NCI-H345 treated with DMSO at 0.1 percent for 48 hours (cell line): Measurements from ENCODE around the gene STXBP5.
"Not testable (repeated sequence)": the region's sequence is repeated elsewhere in the genome, so short reads cannot be mapped to it uniquely, and the experiment has no call there.

ENCODE experiments used
- DNase-seq: peaks from one replicate; lab custom pipeline; 2025; ENCODE audit not compliant: unreplicated experiment; lab: John Stamatoyannopoulos, UW

STXBP5 gene

DNA sequence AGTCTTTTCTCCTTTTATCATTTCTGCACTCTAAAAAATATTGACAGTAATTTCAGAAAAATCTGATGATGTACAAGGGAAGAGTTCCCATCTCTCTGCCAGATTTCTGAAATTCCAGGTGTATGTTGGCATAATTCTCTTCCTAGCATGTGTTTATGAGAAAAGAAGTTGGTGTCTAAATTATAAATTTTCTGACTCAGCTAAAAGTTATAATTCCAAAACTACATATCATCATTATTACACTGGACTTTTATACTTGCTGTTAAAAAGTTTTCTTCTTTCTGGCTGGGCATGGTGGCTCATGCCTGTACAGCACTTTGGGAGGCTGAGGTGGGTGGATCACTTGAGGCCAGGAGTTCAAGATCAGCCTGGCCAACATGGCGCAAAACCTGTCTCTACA lies 168.6 kb downstream of the STXBP5 start:
- DNase-seq: no peak

GRCh38 chr6:147378819-147379218 lies 174.6 kb downstream of the STXBP5 start:
- DNase-seq: no peak

- DNase-seq: not testable (repeated sequence)
Measured at GRCh38 chr6:147380841-147381240, 176.6 kb downstream of the STXBP5 start.

GRCh38 chr6:147381712-147382111 lies 177.5 kb downstream of the STXBP5 start:
- DNase-seq: no peak

GRCh38 chr6:147382945-147383554 lies 178.8 kb downstream of the STXBP5 start:
- no peak for DNase-seq

GRCh38 chr6:147384029-147384428 lies 179.8 kb downstream of the STXBP5 start:
- DNase-seq: no peak

DNA sequence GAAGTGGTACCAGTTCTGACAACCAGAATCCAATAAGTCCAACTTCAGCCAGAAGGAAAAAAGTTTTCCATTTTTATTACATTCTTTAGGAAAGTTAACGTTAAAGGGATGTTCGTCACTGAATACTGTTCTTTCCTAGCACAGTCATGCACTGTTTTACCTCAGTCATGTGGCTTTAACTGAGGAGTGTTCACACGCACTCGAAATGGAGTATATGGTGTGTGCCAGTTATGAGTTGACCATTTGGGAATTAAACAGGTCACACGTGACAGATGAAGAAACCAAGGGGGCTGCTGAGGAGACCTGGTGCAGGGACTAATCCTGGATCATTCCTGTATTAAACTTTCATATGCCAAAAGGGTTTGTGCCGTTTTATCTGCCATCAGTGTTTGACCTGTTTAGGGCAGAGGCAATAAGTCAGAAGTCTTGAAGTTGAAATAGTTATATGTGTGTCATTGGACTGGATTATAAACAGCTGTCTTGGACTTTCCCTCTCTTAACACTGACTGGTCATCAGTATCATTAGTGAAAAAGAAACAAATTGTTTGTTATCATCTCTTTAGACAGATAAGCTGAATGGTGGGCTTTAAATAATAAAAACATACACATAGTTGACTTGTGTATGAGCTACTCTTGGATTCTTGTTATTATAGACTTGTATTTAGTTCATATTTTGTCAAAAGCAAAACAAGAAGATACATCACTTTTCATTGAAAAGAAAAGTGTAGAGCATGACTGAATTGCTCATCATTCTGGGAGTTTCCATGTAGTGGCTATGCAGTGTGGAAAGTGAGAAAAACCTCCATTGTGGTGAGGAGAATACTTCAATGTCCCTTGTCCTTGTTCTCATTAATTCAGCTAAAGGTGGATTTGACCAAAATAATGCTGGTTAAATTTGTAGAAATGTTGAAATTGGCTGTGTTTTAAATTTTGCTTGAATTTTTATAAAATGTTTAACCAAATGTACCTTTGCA lies 180.8 kb downstream of the STXBP5 start:
- no peak for DNase-seq

DNA sequence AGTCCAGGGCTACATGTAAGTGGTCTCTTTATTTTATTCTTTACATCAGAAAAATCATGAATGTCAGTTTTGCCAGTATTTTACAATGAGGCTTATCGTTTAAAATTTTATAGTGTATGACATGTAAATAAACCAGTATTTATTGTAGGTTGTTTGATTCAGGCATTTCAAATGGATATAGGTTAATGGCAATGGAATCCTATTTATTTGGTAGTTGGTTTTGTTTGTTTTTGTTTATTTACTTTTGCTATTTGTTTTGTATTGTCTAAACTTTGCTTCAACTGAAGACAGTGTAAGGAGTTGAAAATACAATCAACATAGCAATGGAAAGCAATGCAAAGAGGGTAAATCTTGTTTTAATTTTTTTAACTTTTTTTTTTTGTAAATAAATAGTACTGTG lies 185.2 kb downstream of the STXBP5 start:
- no peak for DNase-seq

DNA sequence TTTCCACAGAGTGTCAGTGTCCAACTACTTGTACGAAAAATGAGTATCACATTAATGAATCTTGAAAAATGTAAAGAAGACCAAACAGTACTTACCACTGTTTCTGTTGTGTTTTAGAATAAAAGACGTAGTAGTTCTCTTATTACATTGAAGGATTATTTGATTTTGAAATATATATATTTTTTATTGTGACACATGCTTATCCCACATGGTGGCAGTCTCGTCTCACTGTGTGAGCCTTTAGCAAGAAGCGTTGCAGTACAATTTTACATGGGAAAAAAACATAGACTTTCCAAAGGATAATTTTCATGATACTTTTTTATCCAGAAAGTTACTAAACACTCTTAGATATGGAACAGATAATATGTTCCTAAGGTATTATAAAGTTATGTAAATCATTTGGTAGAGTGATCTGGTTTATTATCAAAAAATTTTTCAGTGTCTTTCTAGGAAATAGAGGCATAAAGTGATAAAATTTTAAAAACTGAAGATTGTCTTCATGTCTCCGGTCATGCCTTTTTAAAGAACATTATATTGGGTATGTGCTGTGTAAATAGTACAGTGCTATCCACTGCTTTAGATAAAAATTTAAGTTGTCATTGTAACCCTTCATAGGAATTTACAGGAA lies 186.8 kb downstream of the STXBP5 start:
- no peak for DNase-seq

GRCh38 chr6:147392917-147393625 lies 188.9 kb downstream of the STXBP5 start:
- no peak for DNase-seq

- DNase-seq: no peak
Measured at GRCh38 chr6:147395158-147395557, 190.9 kb downstream of the STXBP5 start.

- no peak for DNase-seq
Measured at GRCh38 chr6:147397306-147397705, 193.1 kb downstream of the STXBP5 start.

DNA sequence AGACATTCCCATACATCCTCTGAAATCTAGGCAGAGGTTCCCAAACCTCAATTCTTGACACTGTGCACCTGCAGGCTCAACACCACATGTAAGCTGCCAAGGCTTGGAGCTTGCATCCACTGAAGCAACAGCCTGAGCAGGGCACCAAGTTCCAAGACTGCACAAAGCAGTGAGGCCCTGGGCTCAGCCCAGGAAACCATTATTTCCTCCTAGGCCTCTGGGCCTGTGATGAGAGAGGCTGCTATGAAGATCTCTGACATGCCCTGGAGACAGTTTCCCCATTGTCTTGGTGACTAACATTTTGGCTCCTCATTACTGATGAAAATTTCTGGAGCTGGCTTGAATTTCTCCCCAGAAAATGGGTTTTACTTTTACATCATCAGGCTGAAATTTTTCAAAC lies 196.8 kb downstream of the STXBP5 start:
- no peak for DNase-seq

- DNase-seq: no peak
Measured at GRCh38 chr6:147401779-147402178, 197.6 kb downstream of the STXBP5 start.

DNA sequence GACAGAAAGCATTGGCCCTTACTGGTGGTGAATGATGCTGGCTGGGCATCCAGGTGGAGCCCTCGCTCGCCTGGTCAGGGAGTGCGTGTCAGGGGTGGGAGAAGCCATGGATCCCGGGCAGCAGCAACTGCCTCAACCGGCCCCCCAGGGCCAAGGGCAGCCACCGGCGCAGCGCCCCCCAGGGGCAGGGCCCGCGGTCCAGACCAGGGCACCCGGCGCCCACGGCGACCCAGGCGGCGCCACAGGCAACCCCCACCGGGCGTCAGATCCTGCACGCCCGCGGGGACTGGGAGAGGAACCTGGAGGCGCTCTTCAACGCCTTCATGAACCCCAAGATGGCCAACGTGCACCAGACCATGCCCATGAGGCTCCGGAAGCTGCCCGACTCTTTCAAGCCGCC lies 202.6 kb downstream of the STXBP5 start:
- DNase-seq: no peak

DNA sequence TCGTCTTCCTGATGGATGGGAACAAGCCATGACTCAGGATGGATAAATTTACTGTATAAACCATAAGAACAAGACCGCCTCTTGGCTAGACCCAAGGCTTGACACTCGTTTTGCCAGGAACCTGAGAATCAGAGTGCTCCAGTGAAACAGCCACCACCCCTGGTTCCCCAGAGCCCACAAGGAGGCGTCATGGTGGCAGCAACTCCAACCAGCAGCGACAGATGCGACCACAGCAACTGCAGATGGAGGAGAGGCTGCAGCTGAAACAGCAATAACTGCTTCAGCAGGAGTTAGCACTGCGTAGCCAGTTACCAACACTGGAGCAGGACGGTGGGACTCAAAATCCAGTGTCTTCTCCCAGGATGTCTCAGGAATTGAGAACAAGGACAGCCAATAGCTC lies 203.4 kb downstream of the STXBP5 start:
- no peak for DNase-seq

DNA sequence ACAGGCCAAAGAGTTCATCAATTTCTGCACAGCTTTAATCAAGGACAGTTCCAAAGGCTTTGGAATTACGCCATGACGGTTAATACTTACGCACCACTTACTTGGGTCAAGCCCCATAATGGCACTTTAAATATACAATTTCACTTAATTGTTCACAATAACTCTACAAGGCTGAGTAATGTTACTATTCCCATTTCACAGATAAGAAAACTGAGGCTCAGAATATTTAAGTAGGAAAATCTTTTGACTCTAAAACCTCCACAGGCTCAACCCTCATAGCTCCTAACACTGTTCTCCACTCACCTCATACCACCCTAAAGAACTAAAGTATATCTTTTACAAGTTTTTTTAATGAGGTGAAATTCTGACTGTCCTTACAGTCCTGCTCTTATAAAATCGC lies 212.4 kb downstream of the STXBP5 start:
- DNase-seq: no peak

GRCh38 chr6:147417954-147418353 lies 213.7 kb downstream of the STXBP5 start:
- no peak for DNase-seq

- DNase-seq: no peak
Measured at GRCh38 chr6:147418523-147418922, 214.3 kb downstream of the STXBP5 start.

DNA sequence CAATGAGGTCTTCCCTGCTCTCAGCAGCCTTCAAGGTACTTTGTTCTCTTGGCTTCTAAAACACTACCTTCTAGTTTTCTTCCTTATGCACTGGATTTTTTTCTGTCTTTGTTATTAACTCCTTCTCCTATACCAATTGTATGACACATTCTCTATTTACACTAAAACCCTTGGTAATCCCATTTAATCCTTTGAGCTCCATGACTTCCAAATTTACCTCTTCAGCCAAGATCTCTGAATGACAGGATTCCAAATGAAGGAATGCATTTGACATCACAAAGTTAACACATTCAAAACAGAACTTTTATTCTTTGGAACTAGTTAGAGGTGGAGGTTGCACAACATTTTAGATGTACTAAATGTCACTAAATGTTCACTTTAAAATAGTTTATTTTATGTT lies 217.7 kb downstream of the STXBP5 start:
- no peak for DNase-seq

DNA sequence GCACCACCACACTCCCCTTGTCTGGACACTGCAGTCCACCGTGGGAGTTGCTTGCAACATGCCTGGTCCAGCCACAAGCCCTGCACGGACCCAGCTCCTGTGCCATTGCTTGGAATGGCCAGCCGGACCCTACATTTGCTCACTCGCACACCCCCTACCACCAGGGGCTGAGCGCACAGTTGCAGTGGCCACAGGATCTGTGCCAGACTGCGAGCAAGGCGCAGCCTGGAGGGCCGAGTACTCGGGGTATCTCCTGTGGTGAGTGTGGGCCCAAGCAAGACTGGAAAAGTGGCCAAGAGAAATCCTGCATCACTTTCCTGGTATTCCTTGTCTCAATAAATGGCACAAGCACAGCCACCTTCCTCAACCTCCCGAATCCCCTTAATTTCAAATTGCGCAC lies 218.9 kb downstream of the STXBP5 start:
- DNase-seq: no peak
